BJ (cell line): ENCODE data around the gene ATXN1. TPM values are rescaled to one million over a fixed set of nuclear protein-coding genes. Genes with fewer than 3 reads are reported as not detected.

Experiments
- CTCF ChIA-PET: fragments of 350-600 bp; formaldehyde crosslinking; extraction: SDS; loops from one replicate; lab custom pipeline; 2021; ENCODE audit warnings: antibody characterized with exemption, inconsistent platforms; lab: Yijun Ruan, JAX
- POLR2A ChIA-PET: fragments of 300-600 bp; sonication (Branson Sonifier 250); formaldehyde crosslinking; extraction: SDS; loops from one replicate; lab custom pipeline; 2021; ENCODE audit warnings: antibody characterized with exemption; lab: Charles Lee
- DNase-seq: peaks from one replicate; pipeline ENCODE4 v3.0.0-alpha.2; 2011; ENCODE audit warnings: low read depth
- H3K27me3 ChIP-seq: 2 replicates; pipeline ENCODE4 v1.6.0; 2011; ENCODE audit warnings: low read length; ENCODE audit not compliant: control insufficient read depth, insufficient read depth
- H3K36me3 ChIP-seq: 2 replicates; pipeline ENCODE4 v1.5.1; 2011; ENCODE audit warnings: low read length; ENCODE audit not compliant: control insufficient read depth, insufficient read depth
- H3K4me3 ChIP-seq: 2 replicates; pipeline ENCODE4 v1.5.1; 2011; ENCODE audit warnings: low read depth, mild to moderate bottlenecking, control low read depth, low read length
- CTCF ChIP-seq: IDR thresholded peaks from 2 replicates; pipeline ENCODE4 v1.5.1; 2011; ENCODE audit warnings: low read depth, mild to moderate bottlenecking, control low read depth, inconsistent platforms, low read length, moderate library complexity; ENCODE audit not compliant: insufficient read depth
- polyA plus RNA-seq: library from polyadenylated mRNA; depleted of rRNA; stranded (reverse); fragments of >200 nt; gene quantifications from 2 replicates; pipeline ENCODE4 v1.2.3, GENCODE V29; 2011

ATXN1 gene
- polyA plus RNA-seq, 1 experiment, result 60.2 TPM

GRCh38 chr6:16418151-16418550, 343.1 kb downstream of the ATXN1 start:
- Histone ChIP-seq H3K27me3 (no peaks in the 10 kb centered on the region), H3K36me3 (peaks cover 2% of the 10 kb centered on the region), H3K4me3 (no peak overlapping the region)
- CTCF ChIA-PET, result interaction anchor here (1.1 to 4.0 kb wide), 3 partner anchors 8 to 298 kb away, joined by 3 to 19 read pairs (median 4); no protein-coding TSS in a partner anchor
- TF ChIP-seq CTCF, result no peak
- POLR2A ChIA-PET, result no interaction called here
- no peak for DNase-seq

- DNase-seq, result no peak
- POLR2A ChIA-PET, result no interaction called here
- Histone ChIP-seq H3K27me3 (no peaks in the 10 kb centered on the region), H3K36me3 (peaks cover 2% of the 10 kb centered on the region), H3K4me3 (no peak overlapping the region)
- TF ChIP-seq CTCF, result no peak
- CTCF ChIA-PET, result interaction anchor here (0.9 to 2.7 kb wide), 2 partner anchors 81 to 83 kb away, joined by 3 to 15 read pairs; no protein-coding TSS in a partner anchor
These were observed 345.6 kb downstream of the ATXN1 start for GRCh38 chr6:16415677-16416076.

- no peak overlapping the region for H3K4me3 ChIP-seq
- CTCF ChIA-PET, result interaction anchor here (1.4 to 2.7 kb wide), 2 partner anchors 82 to 97 kb away, joined by 6 to 15 read pairs; no protein-coding TSS in a partner anchor
- H3K27me3 ChIP-seq, result no peaks in the 10 kb centered on the region
- no peak for DNase-seq
- no peak for TF ChIP-seq CTCF
- peaks cover 2% of the 10 kb centered on the region for H3K36me3 ChIP-seq
- POLR2A ChIA-PET, result no interaction called here
These were observed 347.1 kb downstream of the ATXN1 start for GRCh38 chr6:16414205-16414604.

- no peak for DNase-seq
- Histone ChIP-seq H3K36me3 (peaks cover 2% of the 10 kb centered on the region), H3K4me3 (no peak overlapping the region), H3K27me3 (no peaks in the 10 kb centered on the region)
- ChIA-PET CTCF (interaction anchor here (0.6 to 2.7 kb wide), 2 partner anchors 56 to 81 kb away, joined by 4 to 15 read pairs; no protein-coding TSS in a partner anchor), POLR2A (no interaction called here)
- TF ChIP-seq CTCF, result no peak
These were observed 347.9 kb downstream of the ATXN1 start for GRCh38 chr6:16413399-16413798.

GRCh38 chr6:16412982-16413381, 348.3 kb downstream of the ATXN1 start:
- no peak for TF ChIP-seq CTCF
- no peak for DNase-seq
- Histone ChIP-seq H3K27me3 (no peaks in the 10 kb centered on the region), H3K36me3 (peaks cover 2% of the 10 kb centered on the region), H3K4me3 (no peak overlapping the region)
- CTCF ChIA-PET, result interaction anchor here (0.6 to 4.8 kb wide), 3 partner anchors 56 to 350 kb away, joined by 3 to 30 read pairs (median 4); no protein-coding TSS in a partner anchor
- POLR2A ChIA-PET, result no interaction called here
